DND-41 (cell line): ENCODE results near the gene KRTAP21-3.

ENCODE experiments used
- ATAC-seq: fragments of 200-7000 bp; cut with Tn5 transposase; 3 replicates; pipeline ENCODE4 v1.9.1; 2021; ENCODE audit warnings: low read depth; ENCODE audit not compliant: insufficient read depth
- DNase-seq: peaks from one replicate; pipeline ENCODE4 v3.0.0-alpha.2; 2020
- H2AFZ ChIP-seq: 2 replicates; pipeline ENCODE4 v1.6.0; 2012; ENCODE audit warnings: low read depth, low read length
- H3K27ac ChIP-seq: 2 replicates; pipeline ENCODE4 v1.5.1; 2012; ENCODE audit warnings: low read length, inconsistent platforms
- H3K27me3 ChIP-seq: fragments of 200-600 bp; sonication (generic); 2 replicates; pipeline ENCODE4 v1.6.0; 2012; ENCODE audit warnings: low read length, mild to moderate bottlenecking, inconsistent platforms; ENCODE audit not compliant: insufficient read depth, poor library complexity
- H3K36me3 ChIP-seq: 2 replicates; pipeline ENCODE4 v1.5.1; 2012; ENCODE audit warnings: low read length, inconsistent platforms; ENCODE audit not compliant: insufficient read depth
- H3K4me1 ChIP-seq: 2 replicates; pipeline ENCODE4 v1.5.1; 2012; ENCODE audit warnings: mild to moderate bottlenecking, low read length; ENCODE audit not compliant: insufficient read depth
- H3K4me2 ChIP-seq: 2 replicates; pipeline ENCODE4 v1.6.0; 2012; ENCODE audit warnings: mild to moderate bottlenecking, moderate library complexity, low read length, inconsistent platforms; ENCODE audit not compliant: insufficient read depth
- H3K4me3 ChIP-seq, 2 experiments: fragments of 200-600 bp in 1 of 2; shearing (Covaris generic) in 1 of 2; 2 replicates each; pipeline ENCODE4 v1.5.1; 2012 to 2016; ENCODE audit warnings: inconsistent platforms in 2 of 2, low read length in 2 of 2, mild to moderate bottlenecking in 2 of 2, low read depth in 1 of 2, moderate library complexity in 1 of 2
- H3K79me2 ChIP-seq: 2 replicates; pipeline ENCODE4 v1.6.0; 2012; ENCODE audit warnings: low read length, inconsistent platforms; ENCODE audit not compliant: insufficient read depth
- H3K9ac ChIP-seq: 2 replicates; pipeline ENCODE4 v1.6.0; 2012; ENCODE audit warnings: low read depth, mild to moderate bottlenecking, inconsistent platforms, low read length, moderate library complexity
- H3K9me3 ChIP-seq: 2 replicates; pipeline ENCODE4 v1.5.1; 2012; ENCODE audit warnings: low read length, moderate library complexity, mild to moderate bottlenecking, inconsistent platforms; ENCODE audit not compliant: insufficient read depth, severe bottlenecking
- H4K20me1 ChIP-seq: 2 replicates; pipeline ENCODE4 v1.6.0; 2012; ENCODE audit warnings: low read length; ENCODE audit not compliant: insufficient read depth
- CTCF ChIP-seq: IDR thresholded peaks from 2 replicates; pipeline ENCODE4 v1.5.1; 2012; ENCODE audit warnings: borderline replicate concordance, low read length, moderate library complexity, mild to moderate bottlenecking; ENCODE audit not compliant: poor library complexity, severe bottlenecking; ENCODE audit errors: extremely low read depth
- EZH2 ChIP-seq: IDR thresholded peaks from 3 replicates; pipeline ENCODE4 v1.6.1; 2012; ENCODE audit warnings: borderline replicate concordance, low read depth, mild to moderate bottlenecking, moderate library complexity, low read length, inconsistent platforms; ENCODE audit not compliant: severe bottlenecking

Gene KRTAP21-3

GRCh38 chr21:30668776-30669175 is 49.8 kb downstream of the KRTAP21-3 start:
- Histone ChIP-seq H4K20me1 (no peaks in the 10 kb centered on the region), H3K27me3 (no peaks in the 10 kb centered on the region)

More at GRCh38 chr21:30668776-30669175, 49.8 kb downstream of the KRTAP21-3 start:
- H3K4me1 ChIP-seq = no peaks in the 10 kb centered on the region
- H2AFZ ChIP-seq = no peak overlapping the region
- H3K79me2 ChIP-seq = no peaks in the 10 kb centered on the region
- H3K36me3 ChIP-seq = no peaks in the 10 kb centered on the region
- no peak overlapping the region for H3K4me2 ChIP-seq
- H3K9me3 ChIP-seq = no peaks in the 10 kb centered on the region
- ATAC-seq (no peak), DNase-seq (no peak)
- no peak overlapping the region for H3K4me3 ChIP-seq
- no peak overlapping the region for H3K9ac ChIP-seq
- H3K27ac ChIP-seq = no peak overlapping the region
- TF ChIP-seq CTCF = no peak
- no peak for TF ChIP-seq EZH2
